Measurements from ENCODE around the gene SLC25A48.
"Not testable (repeated sequence)": the region's sequence is repeated elsewhere in the genome, so short reads cannot be mapped to it uniquely, and the experiment has no call there.

Gene SLC25A48

GRCh38 chr5:135832941-135833920 is 1.2 kb upstream of the SLC25A48 start:
- ChIA-PET POLR2A (ENCODE audit: low non-redundant PET) (no interaction called here), CTCF (interaction anchor here (0.5 to 1.8 kb wide), 8 partner anchors 12 to 500 kb away, joined by 3 to 14 read pairs (median 4); no protein-coding TSS in a partner anchor)
- H3K27ac ChIP-seq: no peak overlapping the region
- no peak for TF ChIP-seq CTCF (conservative IDR thresholded peaks at IDR 0.05; ENCODE audit: low read depth)
- DNase-seq (ENCODE audit: low spot score): no peak

GRCh38 chr5:135833961-135834638 is 363 bp upstream of the SLC25A48 start:
- no peak overlapping the region for H3K27ac ChIP-seq
- TF ChIP-seq CTCF (conservative IDR thresholded peaks at IDR 0.05; ENCODE audit: low read depth): peak; percentile 85; the same call in 1 of the 2 replicates
- POLR2A ChIA-PET (ENCODE audit: low non-redundant PET): no interaction called here
- CTCF ChIA-PET: interaction anchor here (0.5 to 1.9 kb wide), 10 partner anchors 9 to 368 kb away, joined by 3 to 14 read pairs (median 4); no protein-coding TSS in a partner anchor
- DNase-seq (ENCODE audit: low spot score): no peak

- CTCF ChIA-PET: interaction anchor here (0.6 to 1.9 kb wide), 4 partner anchors 11 to 410 kb away, joined by 3 to 7 read pairs (median 4); partner anchors contain the start of gene IL9
- no peak for TF ChIP-seq CTCF (conservative IDR thresholded peaks at IDR 0.05; ENCODE audit: low read depth)
- DNase-seq (ENCODE audit: low spot score): no peak
- H3K27ac ChIP-seq: no peak overlapping the region
- POLR2A ChIA-PET (ENCODE audit: low non-redundant PET): no interaction called here
These were observed 1.3 kb downstream of the SLC25A48 start for GRCh38 chr5:135835766-135836165.

GRCh38 chr5:135838395-135838794 is 3.9 kb downstream of the SLC25A48 start:
- POLR2A ChIA-PET (ENCODE audit: low non-redundant PET); DNase-seq (ENCODE audit: low spot score); H3K27ac ChIP-seq: not testable (repeated sequence)
- CTCF ChIA-PET: interaction anchor here (0.6 to 1.2 kb wide), 2 partner anchors 8 to 339 kb away, joined by 6 to 7 read pairs; no protein-coding TSS in a partner anchor

GRCh38 chr5:135839566-135839965 is 5.1 kb downstream of the SLC25A48 start:
- CTCF ChIA-PET: interaction anchor here (1.2 kb wide), 1 partner anchor 9 kb away, joined by 7 read pairs; no protein-coding TSS in a partner anchor
- no peak for DNase-seq (ENCODE audit: low spot score)
- no peak for TF ChIP-seq CTCF (conservative IDR thresholded peaks at IDR 0.05; ENCODE audit: low read depth)
- no peak overlapping the region for H3K27ac ChIP-seq
- POLR2A ChIA-PET (ENCODE audit: low non-redundant PET): no interaction called here

GRCh38 chr5:135840959-135841358 is 6.5 kb downstream of the SLC25A48 start:
- no peak for DNase-seq (ENCODE audit: low spot score)
- no peak for TF ChIP-seq CTCF (conservative IDR thresholded peaks at IDR 0.05; ENCODE audit: low read depth)
- ChIA-PET POLR2A (ENCODE audit: low non-redundant PET) (no interaction called here), CTCF (no interaction called here)
- no peak overlapping the region for H3K27ac ChIP-seq
